ENCODE measurements around the gene CEP44. TPM values are rescaled to one million over a fixed set of nuclear protein-coding genes. Genes with fewer than 3 reads are reported as not detected.

Gene CEP44
- total RNA-seq, 4 donors from 2014 or later: 17.0 to 30.6 (median 24.8) TPM

DNA sequence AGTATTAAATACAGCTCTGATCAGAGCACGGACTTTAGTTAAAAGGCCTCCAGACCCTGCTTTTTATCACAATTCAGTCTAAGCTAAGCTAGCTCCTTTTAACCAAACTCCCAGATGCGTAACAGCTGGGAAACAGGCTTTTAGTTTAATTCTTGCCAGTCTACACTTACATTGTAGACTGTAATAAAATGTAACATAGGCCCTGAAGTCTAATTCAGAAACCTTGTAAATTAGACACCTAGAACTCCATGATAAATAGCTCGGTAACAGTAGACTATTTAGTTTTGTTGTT lies 20.3 kb upstream of the CEP44 start:
- no peak overlapping the region for H3K4me3 ChIP-seq (replicated peaks in 1 of 3)
- TF ChIP-seq POLR2A (IDR thresholded peaks at IDR 0.05): no peak
- TF ChIP-seq, protein P1, sequence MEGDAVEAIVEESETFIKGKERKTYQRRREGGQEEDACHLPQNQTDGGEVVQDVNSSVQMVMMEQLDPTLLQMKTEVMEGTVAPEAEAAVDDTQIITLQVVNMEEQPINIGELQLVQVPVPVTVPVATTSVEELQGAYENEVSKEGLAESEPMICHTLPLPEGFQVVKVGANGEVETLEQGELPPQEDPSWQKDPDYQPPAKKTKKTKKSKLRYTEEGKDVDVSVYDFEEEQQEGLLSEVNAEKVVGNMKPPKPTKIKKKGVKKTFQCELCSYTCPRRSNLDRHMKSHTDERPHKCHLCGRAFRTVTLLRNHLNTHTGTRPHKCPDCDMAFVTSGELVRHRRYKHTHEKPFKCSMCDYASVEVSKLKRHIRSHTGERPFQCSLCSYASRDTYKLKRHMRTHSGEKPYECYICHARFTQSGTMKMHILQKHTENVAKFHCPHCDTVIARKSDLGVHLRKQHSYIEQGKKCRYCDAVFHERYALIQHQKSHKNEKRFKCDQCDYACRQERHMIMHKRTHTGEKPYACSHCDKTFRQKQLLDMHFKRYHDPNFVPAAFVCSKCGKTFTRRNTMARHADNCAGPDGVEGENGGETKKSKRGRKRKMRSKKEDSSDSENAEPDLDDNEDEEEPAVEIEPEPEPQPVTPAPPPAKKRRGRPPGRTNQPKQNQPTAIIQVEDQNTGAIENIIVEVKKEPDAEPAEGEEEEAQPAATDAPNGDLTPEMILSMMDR (IDR thresholded peaks at IDR 0.05): no peak
- H3K27me3 ChIP-seq: no peaks in the 10 kb centered on the region
- H3K9me3 ChIP-seq: no peaks in the 10 kb centered on the region
- no peaks in the 10 kb centered on the region for H3K36me3 ChIP-seq
- no peak for DNase-seq
- no peak overlapping the region for H3K27ac ChIP-seq
- intact Hi-C loops (cut with DNase I): no loop called here
- no peaks in the 10 kb centered on the region for H3K4me1 ChIP-seq
- WGBS, 2 donors: 92 to 96% methylated on average over 3 of the region's 3 CpGs

DNA sequence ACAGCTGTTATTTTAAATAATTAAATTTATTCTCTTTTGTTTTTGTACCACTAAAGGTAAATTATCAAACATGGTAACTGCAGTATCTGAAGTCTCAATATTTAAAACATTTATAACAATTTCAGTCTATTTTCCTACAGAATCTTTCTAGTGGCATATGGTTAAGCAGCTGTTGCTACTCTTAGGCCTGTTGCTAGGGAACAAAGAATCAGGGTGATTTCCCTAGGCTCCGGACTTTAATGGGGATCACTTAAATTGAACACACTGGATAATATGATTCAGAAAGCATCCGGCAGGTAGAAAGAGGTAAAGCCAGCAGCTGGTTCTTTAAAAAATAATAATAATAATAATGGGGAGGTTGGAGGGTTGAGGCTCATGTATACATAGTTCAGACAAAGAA lies 17.8 kb upstream of the CEP44 start:
- DNase-seq: no peak
- Histone ChIP-seq H3K9me3 (no peaks in the 10 kb centered on the region), H3K27ac (no peak overlapping the region), H3K4me1 (no peaks in the 10 kb centered on the region), H3K36me3 (no peaks in the 10 kb centered on the region), H3K27me3 (no peaks in the 10 kb centered on the region), H3K4me3 (replicated peaks in 1 of 3) (no peak overlapping the region)
- TF ChIP-seq, protein P1 (IDR thresholded peaks at IDR 0.05): no peak
- TF ChIP-seq POLR2A (IDR thresholded peaks at IDR 0.05): no peak
- intact Hi-C loops (cut with DNase I): no loop called here
- 85 to 86% methylated on average over 2 of the region's 2 CpGs for WGBS, 2 donors

DNA sequence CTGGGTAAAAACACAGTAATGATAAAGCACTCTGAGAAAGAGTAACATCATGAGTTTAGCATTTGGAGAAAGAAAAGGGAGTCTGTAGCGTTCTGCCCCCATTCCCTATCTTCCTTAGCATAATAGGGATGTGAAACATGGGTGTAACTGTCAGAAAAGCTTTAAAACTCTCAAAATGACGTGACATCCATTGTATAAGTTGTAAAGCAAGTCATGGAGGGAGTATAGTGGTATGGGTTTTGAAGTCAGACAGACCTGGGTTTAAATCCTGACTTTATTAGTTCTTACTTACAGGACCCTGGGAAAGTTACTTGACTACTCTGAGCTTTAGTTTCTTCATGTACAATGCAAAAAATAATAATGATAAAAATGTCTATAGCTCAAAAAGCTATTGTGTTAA lies 17.3 kb upstream of the CEP44 start:
- H3K36me3 ChIP-seq: no peaks in the 10 kb centered on the region

DNA sequence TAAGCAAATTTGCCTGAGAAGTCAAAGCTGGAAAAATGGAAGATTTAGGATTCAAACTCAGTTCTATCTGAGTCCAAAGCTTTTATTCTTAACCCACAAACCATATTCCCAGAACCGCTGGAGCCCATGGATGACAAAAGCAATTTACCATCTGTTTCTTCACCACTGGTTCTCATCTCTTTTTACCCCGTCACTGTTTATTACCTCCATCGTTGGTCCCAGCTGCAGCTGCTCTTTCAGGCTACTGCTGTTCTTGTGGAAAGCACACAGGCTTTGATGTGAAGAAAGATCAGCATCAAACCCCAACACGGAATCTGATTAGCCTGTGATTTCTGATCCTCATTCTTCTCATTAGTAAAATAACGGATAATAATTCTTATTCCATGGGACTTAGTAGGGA lies 9.8 kb upstream of the CEP44 start:
- TF ChIP-seq, protein P1 (IDR thresholded peaks at IDR 0.05): no peak
- TF ChIP-seq POLR2A (IDR thresholded peaks at IDR 0.05): no peak
- intact Hi-C loops (cut with DNase I): no loop called here
- Histone ChIP-seq H3K4me3 (replicated peaks in 1 of 3) (no peak overlapping the region), H3K9me3 (no peaks in the 10 kb centered on the region), H3K4me1 (peaks cover 0 to 5% of the 10 kb centered on the region in 2 donors), H3K27ac (no peak overlapping the region), H3K36me3 (no peaks in the 10 kb centered on the region), H3K27me3 (no peaks in the 10 kb centered on the region)
- DNase-seq: no peak
- WGBS, 2 donors: 88 to 89% methylated on average over 5 of the region's 5 CpGs

More for the DNA sequence above, 17.3 kb upstream of the CEP44 start:
- WGBS, 2 donors: 67 to 71% methylated on average over 2 of the region's 2 CpGs
- H3K4me3 ChIP-seq (replicated peaks in 1 of 3): no peak overlapping the region
- no peaks in the 10 kb centered on the region for H3K4me1 ChIP-seq
- no peak for TF ChIP-seq POLR2A (IDR thresholded peaks at IDR 0.05)
- TF ChIP-seq, protein P1 (IDR thresholded peaks at IDR 0.05): no peak
- no peak overlapping the region for H3K27ac ChIP-seq
- no peaks in the 10 kb centered on the region for H3K9me3 ChIP-seq
- H3K27me3 ChIP-seq: no peaks in the 10 kb centered on the region
- DNase-seq: no peak
- intact Hi-C loops (cut with DNase I): no loop called here

DNA sequence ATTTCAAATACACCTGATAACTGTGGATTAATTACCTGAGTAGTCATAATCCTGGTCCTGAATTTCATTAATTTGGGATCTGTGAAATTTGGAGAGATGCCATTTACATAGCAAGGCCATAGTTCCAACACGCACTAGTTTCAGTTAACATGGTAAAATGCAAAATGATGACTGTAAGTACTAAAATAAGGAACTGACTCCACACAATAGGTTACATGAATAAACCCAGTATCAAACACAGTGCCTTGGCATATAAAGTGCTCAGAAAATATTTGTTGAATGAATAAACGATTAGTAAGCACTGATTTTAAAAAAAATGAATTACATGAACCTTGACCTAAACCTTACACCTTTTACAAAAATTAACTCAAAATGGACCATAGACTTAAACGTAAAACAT lies 9.3 kb upstream of the CEP44 start:
- no peak overlapping the region for H3K27ac ChIP-seq
- WGBS, 2 donors: 93 to 97% methylated on average over 3 of the region's 3 CpGs

More for the DNA sequence above, 9.3 kb upstream of the CEP44 start:
- no peak for TF ChIP-seq POLR2A (IDR thresholded peaks at IDR 0.05)
- TF ChIP-seq, protein P1 (IDR thresholded peaks at IDR 0.05): no peak
- H3K9me3 ChIP-seq: no peaks in the 10 kb centered on the region
- no peak for DNase-seq
- no peaks in the 10 kb centered on the region for H3K36me3 ChIP-seq
- no peak overlapping the region for H3K4me3 ChIP-seq (replicated peaks in 1 of 3)
- H3K4me1 ChIP-seq: peaks cover 0 to 5% of the 10 kb centered on the region in 2 donors
- no peaks in the 10 kb centered on the region for H3K27me3 ChIP-seq
- intact Hi-C loops (cut with DNase I): no loop called here

Data from thyroid gland (tissue), 4 donors.